Measurements from ENCODE around the gene GPR137. TPM values are rescaled to one million over a fixed set of nuclear protein-coding genes. Genes with fewer than 3 reads are reported as not detected.

Gene GPR137
- total RNA-seq, 1 experiment from 2014 or later = 33.3 TPM

GRCh38 chr11:64291752-64292459 is 6.3 kb downstream of the GPR137 start:
- Mint-ChIP-seq H3K4me3 (ENCODE audit: low read depth, unreplicated experiment) (peak overlapping the region; percentile 24), H3K9me3 (ENCODE audit: low read depth, unreplicated experiment) (no peaks in the 10 kb centered on the region), H3K27me3 (ENCODE audit: unreplicated experiment) (peaks cover 76% of the 10 kb centered on the region), H3K36me3 (ENCODE audit: insufficient read depth, unreplicated experiment) (peaks cover 9% of the 10 kb centered on the region), H3K27ac (ENCODE audit: unreplicated experiment) (no peak overlapping the region), H3K4me1 (ENCODE audit: low read depth, unreplicated experiment) (peaks cover 9% of the 10 kb centered on the region)
- CTCF ChIA-PET = no interaction called here
- intact Hi-C loops (cut with micrococcal nuclease; ENCODE audit: unreplicated experiment) = no loop called here
- TF ChIP-seq, protein P1, sequence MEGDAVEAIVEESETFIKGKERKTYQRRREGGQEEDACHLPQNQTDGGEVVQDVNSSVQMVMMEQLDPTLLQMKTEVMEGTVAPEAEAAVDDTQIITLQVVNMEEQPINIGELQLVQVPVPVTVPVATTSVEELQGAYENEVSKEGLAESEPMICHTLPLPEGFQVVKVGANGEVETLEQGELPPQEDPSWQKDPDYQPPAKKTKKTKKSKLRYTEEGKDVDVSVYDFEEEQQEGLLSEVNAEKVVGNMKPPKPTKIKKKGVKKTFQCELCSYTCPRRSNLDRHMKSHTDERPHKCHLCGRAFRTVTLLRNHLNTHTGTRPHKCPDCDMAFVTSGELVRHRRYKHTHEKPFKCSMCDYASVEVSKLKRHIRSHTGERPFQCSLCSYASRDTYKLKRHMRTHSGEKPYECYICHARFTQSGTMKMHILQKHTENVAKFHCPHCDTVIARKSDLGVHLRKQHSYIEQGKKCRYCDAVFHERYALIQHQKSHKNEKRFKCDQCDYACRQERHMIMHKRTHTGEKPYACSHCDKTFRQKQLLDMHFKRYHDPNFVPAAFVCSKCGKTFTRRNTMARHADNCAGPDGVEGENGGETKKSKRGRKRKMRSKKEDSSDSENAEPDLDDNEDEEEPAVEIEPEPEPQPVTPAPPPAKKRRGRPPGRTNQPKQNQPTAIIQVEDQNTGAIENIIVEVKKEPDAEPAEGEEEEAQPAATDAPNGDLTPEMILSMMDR (IDR thresholded peaks at IDR 0.05; ENCODE audit: unreplicated experiment) = no peak
- no peak for DNase-seq
- no TSS peak for BruUV-seq (replicated peaks)

- Mint-ChIP-seq H3K27me3 (ENCODE audit: unreplicated experiment) (peaks cover 83% of the 10 kb centered on the region), H3K27ac (ENCODE audit: unreplicated experiment) (no peak overlapping the region), H3K4me1 (ENCODE audit: low read depth, unreplicated experiment) (peaks cover 7% of the 10 kb centered on the region), H3K4me3 (ENCODE audit: low read depth, unreplicated experiment) (peak overlapping the region; percentile 24), H3K36me3 (ENCODE audit: insufficient read depth, unreplicated experiment) (peaks cover 7% of the 10 kb centered on the region), H3K9me3 (ENCODE audit: low read depth, unreplicated experiment) (no peaks in the 10 kb centered on the region)
- intact Hi-C loops (cut with micrococcal nuclease; ENCODE audit: unreplicated experiment) = no loop called here
- TF ChIP-seq, protein P1 (IDR thresholded peaks at IDR 0.05; ENCODE audit: unreplicated experiment) = no peak
- CTCF ChIA-PET = no interaction called here
- no peak for DNase-seq
- no TSS peak for BruUV-seq (replicated peaks)
Observed at GRCh38 chr11:64292460-64293254, 7.0 kb downstream of the GPR137 start.

- H3K27ac Mint-ChIP-seq (ENCODE audit: unreplicated experiment) = no peak overlapping the region
- H3K4me3 Mint-ChIP-seq (ENCODE audit: low read depth, unreplicated experiment) = no peak overlapping the region
- TF ChIP-seq, protein P1 (IDR thresholded peaks at IDR 0.05; ENCODE audit: unreplicated experiment) = no peak
- CTCF ChIA-PET = interaction anchor here (0.7 kb wide), 1 partner anchor 40 kb away, joined by 10 read pairs; no protein-coding TSS in a partner anchor
- H3K36me3 Mint-ChIP-seq (ENCODE audit: insufficient read depth, unreplicated experiment) = peaks cover 4% of the 10 kb centered on the region
- DNase-seq = no peak
- intact Hi-C loops (cut with micrococcal nuclease; ENCODE audit: unreplicated experiment) = no loop called here
- no peaks in the 10 kb centered on the region for H3K9me3 Mint-ChIP-seq (ENCODE audit: low read depth, unreplicated experiment)
- no TSS peak for BruUV-seq (replicated peaks)
- peaks cover 12% of the 10 kb centered on the region for H3K4me1 Mint-ChIP-seq (ENCODE audit: low read depth, unreplicated experiment)
- H3K27me3 Mint-ChIP-seq (ENCODE audit: unreplicated experiment) = peaks cover 94% of the 10 kb centered on the region
Observed at GRCh38 chr11:64294774-64295173, 9.1 kb downstream of the GPR137 start.

- peaks cover 94% of the 10 kb centered on the region for H3K27me3 Mint-ChIP-seq (ENCODE audit: unreplicated experiment)
- CTCF ChIA-PET = no interaction called here
- H3K4me3 Mint-ChIP-seq (ENCODE audit: low read depth, unreplicated experiment) = no peak overlapping the region
- BruUV-seq (replicated peaks) = no TSS peak
- no peak for DNase-seq
- H3K9me3 Mint-ChIP-seq (ENCODE audit: low read depth, unreplicated experiment) = no peaks in the 10 kb centered on the region
- peaks cover 18% of the 10 kb centered on the region for H3K4me1 Mint-ChIP-seq (ENCODE audit: low read depth, unreplicated experiment)
- intact Hi-C loops (cut with micrococcal nuclease; ENCODE audit: unreplicated experiment) = no loop called here
- peaks cover 5% of the 10 kb centered on the region for H3K36me3 Mint-ChIP-seq (ENCODE audit: insufficient read depth, unreplicated experiment)
- no peak overlapping the region for H3K27ac Mint-ChIP-seq (ENCODE audit: unreplicated experiment)
- TF ChIP-seq, protein P1 (IDR thresholded peaks at IDR 0.05; ENCODE audit: unreplicated experiment) = no peak
Observed at GRCh38 chr11:64295760-64296159, 10.1 kb downstream of the GPR137 start.
